A172 (cell line): ENCODE results near the gene C1QTNF2. TPM values are rescaled to one million over a fixed set of nuclear protein-coding genes. Genes with fewer than 3 reads are reported as not detected.

ENCODE experiments used
- DNase-seq: peaks from one replicate; pipeline ENCODE4 v3.0.0-alpha.2; 2015; ENCODE audit warnings: low spot score
- total RNA-seq: library from RNA; depleted of rRNA; stranded (reverse); fragments of >200 nt; shearing (Covaris generic); gene quantifications from 2 replicates; pipeline ENCODE4 v1.2.3, GENCODE V29; 2014; rRNA removed

Gene C1QTNF2
- total RNA-seq, 1 experiment from 2014 or later = 1.5 TPM

DNA sequence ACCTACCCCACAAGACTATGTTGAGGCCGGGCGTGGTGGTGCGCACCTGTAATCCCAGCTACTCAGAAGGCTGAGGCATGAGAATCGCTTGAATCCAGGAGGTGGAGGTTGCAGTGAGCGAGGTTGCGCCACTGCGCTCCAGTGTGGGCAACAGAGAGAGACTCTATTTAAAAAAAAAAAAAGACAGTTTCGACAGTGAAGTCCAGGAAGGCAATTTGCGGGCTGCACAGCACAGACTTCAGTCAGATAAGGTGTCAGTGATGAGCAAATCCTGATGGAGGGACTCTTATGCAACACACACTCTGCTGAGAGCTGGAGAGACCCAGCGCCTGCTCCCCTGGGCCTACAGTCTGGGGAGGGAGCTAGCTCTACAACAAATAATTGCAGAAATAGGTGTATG lies 72.2 kb downstream of the C1QTNF2 start:
- no peak for DNase-seq

- DNase-seq = no peak
Measured at GRCh38 chr5:160297776-160298175, 72.7 kb downstream of the C1QTNF2 start.

Other genes with a start within 250 kb of the C1QTNF2 start
- 0.17 and 1.5 TPM in 2 replicates for gene FABP6, start 141.1 kb downstream of the C1QTNF2 start, total RNA-seq
- gene CCNJL, start 58.1 kb downstream of the C1QTNF2 start, total RNA-seq = 10.5 and 15.2 TPM in 2 replicates
- 14.1 and 17.9 TPM in 2 replicates for gene FAM200C, start 29.4 kb upstream of the C1QTNF2 start, total RNA-seq
- 58.4 and 62.1 TPM in 2 replicates for gene SLU7, start 48.5 kb upstream of the C1QTNF2 start, total RNA-seq
- 292 and 382 TPM in 2 replicates for gene PTTG1, start 51.2 kb upstream of the C1QTNF2 start, total RNA-seq